Measurements from ENCODE around the gene WASHC4.

DNA sequence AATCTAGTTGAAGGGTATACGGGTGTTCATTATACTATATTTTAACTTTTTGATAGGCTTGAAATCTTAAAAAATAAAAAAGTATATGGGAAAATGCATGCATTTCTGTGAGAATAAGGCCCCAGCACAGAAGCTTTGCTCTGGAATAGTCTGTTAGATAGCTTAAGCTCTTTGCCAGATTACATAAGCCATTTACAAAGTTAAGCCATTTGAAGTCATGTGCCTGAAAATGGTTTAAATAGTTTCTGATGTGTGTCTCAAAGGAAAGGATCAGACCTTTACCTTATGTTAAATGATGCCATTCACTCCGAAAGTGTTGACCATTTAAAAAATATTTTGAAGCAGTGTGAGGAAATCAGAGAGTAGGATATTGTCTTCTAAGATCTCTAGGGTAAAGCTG lies 51.3 kb downstream of the WASHC4 start:
- no peak for TF ChIP-seq POLR2A (IDR thresholded peaks at IDR 0.05)
- TF ChIP-seq, protein P1, sequence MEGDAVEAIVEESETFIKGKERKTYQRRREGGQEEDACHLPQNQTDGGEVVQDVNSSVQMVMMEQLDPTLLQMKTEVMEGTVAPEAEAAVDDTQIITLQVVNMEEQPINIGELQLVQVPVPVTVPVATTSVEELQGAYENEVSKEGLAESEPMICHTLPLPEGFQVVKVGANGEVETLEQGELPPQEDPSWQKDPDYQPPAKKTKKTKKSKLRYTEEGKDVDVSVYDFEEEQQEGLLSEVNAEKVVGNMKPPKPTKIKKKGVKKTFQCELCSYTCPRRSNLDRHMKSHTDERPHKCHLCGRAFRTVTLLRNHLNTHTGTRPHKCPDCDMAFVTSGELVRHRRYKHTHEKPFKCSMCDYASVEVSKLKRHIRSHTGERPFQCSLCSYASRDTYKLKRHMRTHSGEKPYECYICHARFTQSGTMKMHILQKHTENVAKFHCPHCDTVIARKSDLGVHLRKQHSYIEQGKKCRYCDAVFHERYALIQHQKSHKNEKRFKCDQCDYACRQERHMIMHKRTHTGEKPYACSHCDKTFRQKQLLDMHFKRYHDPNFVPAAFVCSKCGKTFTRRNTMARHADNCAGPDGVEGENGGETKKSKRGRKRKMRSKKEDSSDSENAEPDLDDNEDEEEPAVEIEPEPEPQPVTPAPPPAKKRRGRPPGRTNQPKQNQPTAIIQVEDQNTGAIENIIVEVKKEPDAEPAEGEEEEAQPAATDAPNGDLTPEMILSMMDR (IDR thresholded peaks at IDR 0.05 in 8 of 11, conservative IDR thresholded peaks at IDR 0.05 in 3 of 11) = no peak

Measured in spleen (tissue), 7 donors.